GM12878 (cell line): Measurements from ENCODE around the gene DUS2. TPM values are rescaled to one million over a fixed set of nuclear protein-coding genes. Genes with fewer than 3 reads are reported as not detected.

Source experiments
- ASH2L ChIP-seq: fragments of 300-600, 200-600 bp; sonication (generic); IDR thresholded peaks from 2 replicates; pipeline ENCODE4 v1.6.1; 2017; ENCODE audit warnings: low read depth, mild to moderate bottlenecking, borderline replicate concordance
- BCLAF1 ChIP-seq: fragments of 450-650 bp; IDR thresholded peaks from 2 replicates; pipeline ENCODE4 v1.6.1; 2017; ENCODE audit warnings: antibody characterized with exemption, mild to moderate bottlenecking, moderate library complexity
- CBX3 ChIP-seq: fragments of 200-600 bp; sonication (generic); IDR thresholded peaks from 2 replicates; pipeline ENCODE4 v1.6.1; 2016; ENCODE audit warnings: low read depth, borderline replicate concordance
- CHD1 ChIP-seq: IDR thresholded peaks from 2 replicates; pipeline ENCODE4 v1.6.1; 2012; ENCODE audit warnings: low read depth, low read length, improper control_type of control experiment
- E2F4 ChIP-seq: IDR thresholded peaks from 2 replicates; pipeline ENCODE4 v1.6.1; 2012; ENCODE audit warnings: low read depth, low read length, improper control_type of control experiment
- ELK1 ChIP-seq: IDR thresholded peaks from 2 replicates; pipeline ENCODE4 v1.6.1; 2012; ENCODE audit warnings: low read depth, low read length, improper control_type of control experiment
- HDAC2 ChIP-seq: fragments of 200-600 bp; sonication (generic); IDR thresholded peaks from 2 replicates; pipeline ENCODE4 v1.6.1; 2017
- IRF5 ChIP-seq: fragments of 450-650 bp; IDR thresholded peaks from 2 replicates; pipeline ENCODE4 v1.6.1; 2017; ENCODE audit warnings: borderline replicate concordance
- MTA3 ChIP-seq: IDR thresholded peaks from 2 replicates; pipeline ENCODE4 v1.6.1; 2012; ENCODE audit warnings: low read length, inconsistent platforms, borderline replicate concordance
- NFYA ChIP-seq: IDR thresholded peaks from 2 replicates; pipeline ENCODE4 v1.6.1; 2011; ENCODE audit warnings: low read depth, mild to moderate bottlenecking, low read length, improper control_type of control experiment, borderline replicate concordance
- NFYB ChIP-seq: IDR thresholded peaks from 2 replicates; pipeline ENCODE4 v1.6.1; 2011; ENCODE audit warnings: low read depth, mild to moderate bottlenecking, low read length, improper control_type of control experiment, moderate library complexity; ENCODE audit not compliant: insufficient read depth
- NR2C1 ChIP-seq: fragments of 450-650 bp; IDR thresholded peaks from 2 replicates; pipeline ENCODE4 v1.6.1; 2017; ENCODE audit warnings: antibody characterized with exemption, mild to moderate bottlenecking, moderate library complexity
- NR2F1 ChIP-seq: fragments of 450-650 bp; conservative IDR thresholded peaks from 2 replicates; pipeline ENCODE4 v1.6.1; 2017; ENCODE audit warnings: mild to moderate bottlenecking
- PAX5 ChIP-seq: IDR thresholded peaks from 2 replicates; pipeline ENCODE4 v1.6.1; 2011; ENCODE audit warnings: low read depth, low read length, borderline replicate concordance
- PML ChIP-seq: IDR thresholded peaks from 2 replicates; pipeline ENCODE4 v1.6.1; 2012; ENCODE audit warnings: low read length, inconsistent platforms
- POLR2AphosphoS2 ChIP-seq: IDR thresholded peaks from 2 replicates; pipeline ENCODE4 v1.6.1; 2011; ENCODE audit warnings: low read depth, mild to moderate bottlenecking, low read length, improper control_type of control experiment, moderate library complexity
- POLR2AphosphoS5 ChIP-seq: IDR thresholded peaks from 2 replicates; pipeline ENCODE4 v1.6.1; 2011; ENCODE audit warnings: mild to moderate bottlenecking, low read length, inconsistent platforms
- POU2F2 ChIP-seq: IDR thresholded peaks from 3 replicates; pipeline ENCODE4 v1.6.1; 2011; ENCODE audit warnings: low read depth, mild to moderate bottlenecking, low read length, borderline replicate concordance
- RAD51 ChIP-seq: fragments of 450-650 bp; IDR thresholded peaks from 2 replicates; pipeline ENCODE4 v1.6.1; 2016; ENCODE audit warnings: moderate library complexity, mild to moderate bottlenecking, inconsistent platforms
- RB1 ChIP-seq: fragments of 450-650 bp; formaldehyde crosslinking; IDR thresholded peaks from 2 replicates; pipeline ENCODE4 v1.6.1; 2017; ENCODE audit warnings: mild to moderate bottlenecking, borderline replicate concordance
- STAT3 ChIP-seq: IDR thresholded peaks from 2 replicates; pipeline ENCODE4 v1.6.1; 2011; ENCODE audit warnings: low read depth, low read length, improper control_type of control experiment
- TARDBP ChIP-seq: IDR thresholded peaks from 2 replicates; pipeline ENCODE4 v1.6.1; 2016; ENCODE audit warnings: borderline replicate concordance
- USF2 ChIP-seq: IDR thresholded peaks from 2 replicates; pipeline ENCODE4 v1.6.1; 2011; ENCODE audit warnings: low read depth, low read length, improper control_type of control experiment, borderline replicate concordance
- WRNIP1 ChIP-seq: IDR thresholded peaks from 2 replicates; pipeline ENCODE4 v1.6.1; 2011; ENCODE audit warnings: low read depth, low read length, improper control_type of control experiment, borderline replicate concordance
- ZSCAN29 ChIP-seq: fragments of 450-650 bp; IDR thresholded peaks from 2 replicates; pipeline ENCODE4 v1.6.1; 2017; ENCODE audit warnings: mild to moderate bottlenecking, moderate library complexity
- polyA plus RNA-seq, 11 experiments: library from polyadenylated mRNA; depleted of rRNA in 4 of 11; unstranded in 6 of 11; stranded (reverse) in 5 of 11; fragments of >200 nt; fragmentation: Nextera tagmentation in 4 of 11; fragmentation: Illumina TruSeq in 1 of 11; extraction: Ambion mirVana in 4 of 11; extraction: Trizol in 1 of 11; gene quantifications; 1 replicate in 1 of 11; 2 replicates in 10 of 11; pipeline versions ENCODE4 v1.2.1 to v1.2.3, GENCODE V29; 2011 to 2016; ENCODE audit warnings: inconsistent platforms in 2 of 11, missing spikeins in 2 of 11, low read depth in 1 of 11
- total RNA-seq, 4 experiments: library from RNA; depleted of rRNA in 3 of 4; stranded (reverse); fragments of >200 nt in 3 of 4; fragmentation: Illumina TruSeq in 1 of 4; extraction: Trizol in 1 of 4; gene quantifications; 2 replicates each; pipeline versions ENCODE4 v1.2.1 to v1.2.3, GENCODE V29; 2013 to 2021

Gene DUS2
- total and polyA plus RNA-seq, 10 of the 15 experiments (the other 5 are each of a cell fraction or from before 2014, with no cell fraction given): 4.8 to 32.3 (median 25.5) TPM

GRCh38 chr16:68074850-68075555, 51.9 kb downstream of the DUS2 start (continued):
- TF ChIP-seq TARDBP: 0 out of 2 replicates have a peak, but pooled peaks have one; percentile 66
- peak; percentile 66 for TF ChIP-seq NR2C1
- TF ChIP-seq CBX3: no peak
- no peak for TF ChIP-seq BCLAF1
- no peak for TF ChIP-seq IRF5
- TF ChIP-seq MTA3: no peak
- peak; percentile 77; the same call in 1 of the 2 replicates for TF ChIP-seq NFYB
- no peak; the same call in 1 of the 2 replicates for TF ChIP-seq ELK1
- no peak for TF ChIP-seq POLR2AphosphoS2
- TF ChIP-seq NR2F1: peak; percentile 100
- TF ChIP-seq RAD51: peak; percentile 71; the same call in 1 of the 2 replicates
- TF ChIP-seq PAX5: peak; percentile 100
- no peak for TF ChIP-seq PML
- no peak for TF ChIP-seq STAT3
- TF ChIP-seq HDAC2: no peak
- no peak for TF ChIP-seq E2F4
- TF ChIP-seq ZSCAN29: no peak
- no peak for TF ChIP-seq WRNIP1
- no peak for TF ChIP-seq ASH2L
- TF ChIP-seq POLR2AphosphoS5: no peak
- TF ChIP-seq RB1: 0 out of 2 replicates have a peak, but pooled peaks have one; percentile 23
- no peak; the same call in 1 of the 2 replicates for TF ChIP-seq USF2
- no peak; the same call in 1 of the 2 replicates for TF ChIP-seq NFYA
- no peak for TF ChIP-seq CHD1
- peak; percentile 69; the same call in 1 of the 3 replicates for TF ChIP-seq POU2F2
